Measurements from ENCODE around the gene CUX1. TPM values are rescaled to one million over a fixed set of nuclear protein-coding genes. Genes with fewer than 3 reads are reported as not detected.
A peak's percentile ranks its signal among the peaks of the same experiment; 100 is the strongest.

Gene CUX1
- total and polyA plus RNA-seq, 2 donors (not counting 1 experiment from before 2014, with no cell fraction given), result 10.8 to 86.5 TPM

DNA sequence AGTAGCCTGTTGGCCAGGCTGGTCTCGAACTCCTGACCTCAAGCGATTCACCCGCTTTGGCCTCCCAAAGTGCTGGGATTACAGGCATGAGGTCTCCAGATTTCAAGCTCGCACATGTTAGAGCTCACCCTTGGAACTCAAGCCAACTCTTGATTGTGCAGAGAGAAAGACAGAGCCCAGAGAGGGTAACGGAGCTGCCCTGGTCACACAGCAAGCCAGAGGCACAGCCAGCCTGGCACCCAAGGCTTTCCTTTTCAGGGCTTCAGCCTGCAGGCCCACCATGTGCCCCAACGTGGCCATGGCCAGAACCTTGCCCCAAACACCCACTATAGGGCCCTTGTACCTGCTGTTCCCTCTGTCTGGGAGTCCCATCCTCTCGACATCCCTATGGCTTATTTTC lies 49.1 kb upstream of the CUX1 start:
- Histone ChIP-seq H3K79me2 (ENCODE audit: control insufficient read depth, insufficient read depth, low read length) (no peaks in the 10 kb centered on the region), H3K36me3 (replicated peaks in 1 of 2; ENCODE audit: control extremely low read depth in 1 of 2, control insufficient read depth in 1 of 2, extremely low read depth in 1 of 2, insufficient read depth in 2 of 2, low read length in 1 of 2) (no peaks in the 10 kb centered on the region), H2AFZ (ENCODE audit: insufficient read depth, low read depth, low read length, poor library complexity, severe bottlenecking) (no peak overlapping the region), H3K27ac (ENCODE audit: low read length in 2 of 2) (no peak overlapping the region), H3K27me3 (replicated peaks in 1 of 4; ENCODE audit: control extremely low read depth in 1 of 4, control insufficient read depth in 3 of 4, insufficient read depth in 4 of 4, low read length in 3 of 4) (no peaks in the 10 kb centered on the region), H3K4me3 (ENCODE audit: control extremely low read depth in 1 of 5, extremely low read depth in 1 of 5, insufficient read depth in 1 of 5, low read depth in 2 of 5, low read length in 4 of 5) (no peak overlapping the region), H3K9me3 (ENCODE audit: control extremely low read depth in 1 of 3, control insufficient read depth in 2 of 3, insufficient read depth in 1 of 3, low read length in 2 of 3) (no peaks in the 10 kb centered on the region), H4K20me1 (ENCODE audit: control insufficient read depth, insufficient read depth, low read length, poor library complexity, severe bottlenecking) (no peaks in the 10 kb centered on the region), H3K4me2 (replicated peaks; ENCODE audit: low read depth, low read length, poor library complexity, severe bottlenecking) (no peak overlapping the region), H3K9ac (ENCODE audit: low read length) (no peak overlapping the region), H3K4me1 (ENCODE audit: control insufficient read depth in 2 of 2, insufficient read depth in 2 of 2, low read length in 2 of 2) (no peaks in the 10 kb centered on the region)
- Mint-ChIP-seq H3K27ac (no peak overlapping the region), H3K9me3 (ENCODE audit: insufficient read depth) (no peaks in the 10 kb centered on the region), H3K4me3 (no peak overlapping the region), H3K27me3 (peaks cover 4% of the 10 kb centered on the region), H3K4me1 (no peaks in the 10 kb centered on the region)
- ChIA-PET CTCF (interaction anchor here (1.6 kb wide), 1 partner anchor 10 kb away, joined by 5 read pairs; no protein-coding TSS in a partner anchor), POLR2A (no interaction called here)
- DNase-seq, result no peak
- ATAC-seq (ENCODE audit: low read depth), result no peak
- intact Hi-C loops (cut with micrococcal nuclease), result no loop called here
- WGBS (ENCODE audit: insufficient coverage), result 90% methylated on average over 7 of the region's 7 CpGs
- TF ChIP-seq EZH2 (IDR thresholded peaks at IDR 0.05; ENCODE audit: borderline replicate concordance, insufficient read depth, low read depth, low read length, poor library complexity, severe bottlenecking), result no peak
- TF ChIP-seq, protein P1, sequence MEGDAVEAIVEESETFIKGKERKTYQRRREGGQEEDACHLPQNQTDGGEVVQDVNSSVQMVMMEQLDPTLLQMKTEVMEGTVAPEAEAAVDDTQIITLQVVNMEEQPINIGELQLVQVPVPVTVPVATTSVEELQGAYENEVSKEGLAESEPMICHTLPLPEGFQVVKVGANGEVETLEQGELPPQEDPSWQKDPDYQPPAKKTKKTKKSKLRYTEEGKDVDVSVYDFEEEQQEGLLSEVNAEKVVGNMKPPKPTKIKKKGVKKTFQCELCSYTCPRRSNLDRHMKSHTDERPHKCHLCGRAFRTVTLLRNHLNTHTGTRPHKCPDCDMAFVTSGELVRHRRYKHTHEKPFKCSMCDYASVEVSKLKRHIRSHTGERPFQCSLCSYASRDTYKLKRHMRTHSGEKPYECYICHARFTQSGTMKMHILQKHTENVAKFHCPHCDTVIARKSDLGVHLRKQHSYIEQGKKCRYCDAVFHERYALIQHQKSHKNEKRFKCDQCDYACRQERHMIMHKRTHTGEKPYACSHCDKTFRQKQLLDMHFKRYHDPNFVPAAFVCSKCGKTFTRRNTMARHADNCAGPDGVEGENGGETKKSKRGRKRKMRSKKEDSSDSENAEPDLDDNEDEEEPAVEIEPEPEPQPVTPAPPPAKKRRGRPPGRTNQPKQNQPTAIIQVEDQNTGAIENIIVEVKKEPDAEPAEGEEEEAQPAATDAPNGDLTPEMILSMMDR (IDR thresholded peaks at IDR 0.05), result no peak

DNA sequence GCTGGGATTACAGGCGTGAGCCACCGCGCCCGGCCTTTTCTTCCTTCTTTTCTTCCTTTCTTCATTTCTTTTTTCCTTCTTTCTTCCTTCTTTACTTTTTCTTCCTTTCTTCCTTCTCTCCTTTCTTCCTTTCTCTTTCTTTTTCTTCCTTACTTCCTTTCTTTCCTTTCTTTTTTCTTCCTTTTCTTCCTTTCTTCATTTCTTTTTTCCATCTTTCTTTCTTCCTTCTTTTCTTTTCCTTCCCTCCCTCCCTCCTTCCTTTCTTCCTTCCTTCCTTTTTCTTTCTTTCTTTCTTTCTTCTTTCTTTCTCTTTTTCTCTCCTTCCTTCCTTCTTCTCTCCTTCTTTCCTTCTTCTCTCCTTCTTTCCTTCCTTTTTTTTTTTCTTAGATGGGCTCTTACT lies 47.0 kb upstream of the CUX1 start:
- Histone ChIP-seq H3K27me3 (replicated peaks in 1 of 4; ENCODE audit: control extremely low read depth in 1 of 4, control insufficient read depth in 3 of 4, insufficient read depth in 4 of 4, low read length in 3 of 4) (no peaks in the 10 kb centered on the region), H3K79me2 (ENCODE audit: control insufficient read depth, insufficient read depth, low read length) (no peaks in the 10 kb centered on the region), H3K9ac (ENCODE audit: low read length) (no peak overlapping the region), H3K27ac (ENCODE audit: low read length in 2 of 2) (no peak overlapping the region), H2AFZ (ENCODE audit: insufficient read depth, low read depth, low read length, poor library complexity, severe bottlenecking) (no peak overlapping the region), H3K4me3 (ENCODE audit: control extremely low read depth in 1 of 5, extremely low read depth in 1 of 5, insufficient read depth in 1 of 5, low read depth in 2 of 5, low read length in 4 of 5) (no peak overlapping the region), H3K4me1 (ENCODE audit: control insufficient read depth in 2 of 2, insufficient read depth in 2 of 2, low read length in 2 of 2) (no peaks in the 10 kb centered on the region), H3K9me3 (ENCODE audit: control extremely low read depth in 1 of 3, control insufficient read depth in 2 of 3, insufficient read depth in 1 of 3, low read length in 2 of 3) (no peaks in the 10 kb centered on the region), H3K36me3 (replicated peaks in 1 of 2; ENCODE audit: control extremely low read depth in 1 of 2, control insufficient read depth in 1 of 2, extremely low read depth in 1 of 2, insufficient read depth in 2 of 2, low read length in 1 of 2) (no peaks in the 10 kb centered on the region), H4K20me1 (ENCODE audit: control insufficient read depth, insufficient read depth, low read length, poor library complexity, severe bottlenecking) (no peaks in the 10 kb centered on the region), H3K4me2 (replicated peaks; ENCODE audit: low read depth, low read length, poor library complexity, severe bottlenecking) (no peak overlapping the region)
- TF ChIP-seq EZH2 (IDR thresholded peaks at IDR 0.05; ENCODE audit: borderline replicate concordance, insufficient read depth, low read depth, low read length, poor library complexity, severe bottlenecking), result no peak
- TF ChIP-seq, protein P1 (IDR thresholded peaks at IDR 0.05), result peak; percentile 24
- ATAC-seq (ENCODE audit: low read depth), result no peak
- intact Hi-C loops (cut with micrococcal nuclease), result no loop called here
- no peak for DNase-seq
- H3K4me3 Mint-ChIP-seq, result no peak overlapping the region
- CTCF ChIA-PET, result no interaction called here
- POLR2A ChIA-PET, result no interaction called here
- no peak overlapping the region for H3K27ac Mint-ChIP-seq
- peaks cover 8% of the 10 kb centered on the region for H3K27me3 Mint-ChIP-seq
- 96% methylated on average over 4 of the region's 4 CpGs for WGBS (ENCODE audit: insufficient coverage)
- H3K4me1 Mint-ChIP-seq, result no peaks in the 10 kb centered on the region
- H3K9me3 Mint-ChIP-seq (ENCODE audit: insufficient read depth), result no peaks in the 10 kb centered on the region
